Right ventricle myocardium inferior (tissue), 1 donor: ENCODE results near the gene STIM1. TPM values are rescaled to one million over a fixed set of nuclear protein-coding genes. Genes with fewer than 3 reads are reported as not detected.
A peak's percentile ranks its signal among the peaks of the same experiment; 100 is the strongest.
"Not testable (repeated sequence)": the region's sequence is repeated elsewhere in the genome, so short reads cannot be mapped to it uniquely, and the experiment has no call there.

ENCODE experiments used
- ATAC-seq: fragments of 200-7000 bp; cut with Tn5 transposase; one replicate; pipeline ENCODE4 v1.9.1; 2020; ENCODE audit warnings: mild to moderate bottlenecking, moderate library complexity
- DNase-seq: peaks from one replicate; pipeline ENCODE4 v3.0.0; 2021; ENCODE audit errors: missing footprints
- intact Hi-C: fragments of 100-400 bp; cut with DNase I; formaldehyde crosslinking; loops from one replicate; pipeline ENCODE4 v1.11.0; 2022
- total RNA-seq: library from RNA; stranded (reverse); fragmentation: NEBNext Ultra II Directional; extraction: Animal tissue kit (Norgen Biotek cat#: 25700); gene quantifications from one replicate; pipeline ENCODE4 v1.2.1, GENCODE V29; 2021
- donor health status: DM: no; HTN: yes; CAD: no; lungs with severe emphysema.

STIM1 gene
- total RNA-seq, 1 donor from 2014 or later = 28.9 TPM

- intact Hi-C loops = no loop called here
- no peak for DNase-seq
- ATAC-seq = no peak
Observed at GRCh38 chr11:3873712-3874349, 18.4 kb downstream of the STIM1 start.

GRCh38 chr11:3876613-3877012 is 21.1 kb downstream of the STIM1 start:
- no peak for ATAC-seq
- no peak for DNase-seq
- intact Hi-C loops = no loop called here

GRCh38 chr11:3877364-3878257 is 22.1 kb downstream of the STIM1 start:
- no peak for DNase-seq

GRCh38 chr11:3878258-3878584 is 22.8 kb downstream of the STIM1 start:
- intact Hi-C loops = no loop called here
- no peak for ATAC-seq
- DNase-seq = no peak

More at GRCh38 chr11:3877364-3878257, 22.1 kb downstream of the STIM1 start:
- no peak for ATAC-seq
- intact Hi-C loops = no loop called here

- no peak for DNase-seq
- no peak for ATAC-seq
- intact Hi-C loops = no loop called here
Observed at GRCh38 chr11:3879216-3879966, 23.9 kb downstream of the STIM1 start.

- no peak for DNase-seq
- no peak for ATAC-seq
- intact Hi-C loops = no loop called here
Observed at GRCh38 chr11:3879967-3880542, 24.6 kb downstream of the STIM1 start.

GRCh38 chr11:3880724-3881123 is 25.3 kb downstream of the STIM1 start:
- ATAC-seq = no peak
- DNase-seq = no peak
- intact Hi-C loops = no loop called here

- ATAC-seq = no peak
- intact Hi-C loops = no loop called here
- DNase-seq = no peak
Observed at GRCh38 chr11:3882655-3883054, 27.2 kb downstream of the STIM1 start.

GRCh38 chr11:3885855-3886254 is 30.4 kb downstream of the STIM1 start:
- ATAC-seq (no peak), DNase-seq (no peak)
- intact Hi-C loops = no loop called here

GRCh38 chr11:3886985-3887384 is 31.5 kb downstream of the STIM1 start:
- ATAC-seq = no peak
- intact Hi-C loops = no loop called here
- no peak for DNase-seq

- intact Hi-C loops = no loop called here
- DNase-seq = no peak
- no peak for ATAC-seq
Observed at GRCh38 chr11:3888876-3889275, 33.4 kb downstream of the STIM1 start.

GRCh38 chr11:3890014-3890413 is 34.5 kb downstream of the STIM1 start:
- DNase-seq (no peak), ATAC-seq (no peak)
- intact Hi-C loops = no loop called here

- ATAC-seq (no peak), DNase-seq (no peak)
- intact Hi-C loops = no loop called here
Observed at GRCh38 chr11:3890806-3891205, 35.3 kb downstream of the STIM1 start.

- no peak for ATAC-seq
- no peak for DNase-seq
- intact Hi-C loops = no loop called here
Observed at GRCh38 chr11:3891751-3892150, 36.3 kb downstream of the STIM1 start.

GRCh38 chr11:3892156-3892555 is 36.7 kb downstream of the STIM1 start:
- intact Hi-C loops = no loop called here

GRCh38 chr11:3893311-3893710 is 37.8 kb downstream of the STIM1 start:
- intact Hi-C loops = no loop called here
- ATAC-seq = no peak
- DNase-seq = no peak

More at GRCh38 chr11:3892156-3892555, 36.7 kb downstream of the STIM1 start:
- ATAC-seq (no peak), DNase-seq (no peak)

GRCh38 chr11:3894128-3894731 is 38.8 kb downstream of the STIM1 start:
- DNase-seq (peak; percentile 73), ATAC-seq (peak; percentile 68)
- intact Hi-C loops = no loop called here

- DNase-seq (no peak), ATAC-seq (no peak)
- intact Hi-C loops = no loop called here
Observed at GRCh38 chr11:3896644-3897043, 41.2 kb downstream of the STIM1 start.

- ATAC-seq, intact Hi-C loops, DNase-seq: not testable (repeated sequence)
Observed at GRCh38 chr11:3900230-3900629, 44.8 kb downstream of the STIM1 start.
